ENCODE measurements around the gene KCTD10.

KCTD10 gene

GRCh38 chr12:109477185-109477962 lies at the start of gene KCTD10, which contains the start of gene UBE3B:
TSS of gene KCTD10 (minus strand) at chr12:109477300. CDS start at chr12:109477262, 38 bp downstream.
TSS of gene UBE3B (plus strand) at chr12:109477634. CDS start at chr12:109483552, 5,918 bp downstream.
- peak; percentile 77 to 84 (median 78) for DNase-seq (ENCODE audit: low read depth in 2 of 3, low spot score in 1 of 3)

GRCh38 chr12:109525279-109525585 lies 48.1 kb upstream of the KCTD10 start:
- no peak for DNase-seq (ENCODE audit: low read depth in 2 of 3, low spot score in 1 of 3)

GRCh38 chr12:109524466-109525278 lies 47.6 kb upstream of the KCTD10 start:
- DNase-seq (ENCODE audit: low read depth in 2 of 3, low spot score in 1 of 3), result no peak

- no peak for DNase-seq (ENCODE audit: low read depth in 2 of 3, low spot score in 1 of 3)
Observed at GRCh38 chr12:109523504-109523903, 46.4 kb upstream of the KCTD10 start.

- no peak for DNase-seq (ENCODE audit: low read depth in 2 of 3, low spot score in 1 of 3)
Observed at GRCh38 chr12:109523071-109523470, 46.0 kb upstream of the KCTD10 start.

- DNase-seq (ENCODE audit: low read depth in 2 of 3, low spot score in 1 of 3), result no peak
Observed at GRCh38 chr12:109521831-109522230, 44.7 kb upstream of the KCTD10 start.

- DNase-seq (ENCODE audit: low read depth in 2 of 3, low spot score in 1 of 3), result no peak
Observed at GRCh38 chr12:109519787-109520186, 42.7 kb upstream of the KCTD10 start.

- DNase-seq (ENCODE audit: low read depth in 2 of 3, low spot score in 1 of 3), result peak; percentile 26 to 57 (median 28)
Observed at GRCh38 chr12:109518820-109519665, 41.9 kb upstream of the KCTD10 start.

- no peak for DNase-seq (ENCODE audit: low read depth in 2 of 3, low spot score in 1 of 3)
Observed at GRCh38 chr12:109517619-109518018, 40.5 kb upstream of the KCTD10 start.

GRCh38 chr12:109513977-109514376 lies 36.9 kb upstream of the KCTD10 start:
- DNase-seq (ENCODE audit: low read depth in 2 of 3, low spot score in 1 of 3), result no peak

GRCh38 chr12:109513051-109513450 lies 36.0 kb upstream of the KCTD10 start:
- DNase-seq (ENCODE audit: low read depth in 2 of 3, low spot score in 1 of 3), result no peak

- DNase-seq (ENCODE audit: low read depth in 2 of 3, low spot score in 1 of 3), result no peak
Observed at GRCh38 chr12:109512608-109513007, 35.5 kb upstream of the KCTD10 start.

- DNase-seq (ENCODE audit: low read depth in 2 of 3, low spot score in 1 of 3), result no peak
Observed at GRCh38 chr12:109510196-109510595, 33.1 kb upstream of the KCTD10 start.

- no peak for DNase-seq (ENCODE audit: low read depth in 2 of 3, low spot score in 1 of 3)
Observed at GRCh38 chr12:109504068-109504467, 27.0 kb upstream of the KCTD10 start.

GRCh38 chr12:109503611-109504010 lies 26.5 kb upstream of the KCTD10 start:
- no peak for DNase-seq (ENCODE audit: low read depth in 2 of 3, low spot score in 1 of 3)

GRCh38 chr12:109502332-109502731 lies 25.2 kb upstream of the KCTD10 start:
- no peak for DNase-seq (ENCODE audit: low read depth in 2 of 3, low spot score in 1 of 3)

- no peak for DNase-seq (ENCODE audit: low read depth in 2 of 3, low spot score in 1 of 3)
Observed at GRCh38 chr12:109501299-109501698, 24.2 kb upstream of the KCTD10 start.

- DNase-seq (ENCODE audit: low read depth in 2 of 3, low spot score in 1 of 3), result no peak
Observed at GRCh38 chr12:109500406-109501185, 23.5 kb upstream of the KCTD10 start.

GRCh38 chr12:109497675-109498074 lies 20.6 kb upstream of the KCTD10 start:
- no peak for DNase-seq (ENCODE audit: low read depth in 2 of 3, low spot score in 1 of 3)

- no peak for DNase-seq (ENCODE audit: low read depth in 2 of 3, low spot score in 1 of 3)
Observed at GRCh38 chr12:109496306-109496705, 19.2 kb upstream of the KCTD10 start.

GRCh38 chr12:109495012-109495411 lies 17.9 kb upstream of the KCTD10 start:
- DNase-seq (ENCODE audit: low read depth in 2 of 3, low spot score in 1 of 3), result no peak
